GM19467 (cell line): Measurements from ENCODE around the gene TMEM143.
"Not testable (repeated sequence)": the region's sequence is repeated elsewhere in the genome, so short reads cannot be mapped to it uniquely, and the experiment has no call there.

Experiments used
- ATAC-seq: cut with Tn5 transposase; IDR thresholded peaks from one replicate; pipeline ENCODE4 v1.9.1; 2021; ENCODE audit warnings: mild to moderate bottlenecking, moderate library complexity; ENCODE audit not compliant: unreplicated experiment

The TMEM143 gene

DNA sequence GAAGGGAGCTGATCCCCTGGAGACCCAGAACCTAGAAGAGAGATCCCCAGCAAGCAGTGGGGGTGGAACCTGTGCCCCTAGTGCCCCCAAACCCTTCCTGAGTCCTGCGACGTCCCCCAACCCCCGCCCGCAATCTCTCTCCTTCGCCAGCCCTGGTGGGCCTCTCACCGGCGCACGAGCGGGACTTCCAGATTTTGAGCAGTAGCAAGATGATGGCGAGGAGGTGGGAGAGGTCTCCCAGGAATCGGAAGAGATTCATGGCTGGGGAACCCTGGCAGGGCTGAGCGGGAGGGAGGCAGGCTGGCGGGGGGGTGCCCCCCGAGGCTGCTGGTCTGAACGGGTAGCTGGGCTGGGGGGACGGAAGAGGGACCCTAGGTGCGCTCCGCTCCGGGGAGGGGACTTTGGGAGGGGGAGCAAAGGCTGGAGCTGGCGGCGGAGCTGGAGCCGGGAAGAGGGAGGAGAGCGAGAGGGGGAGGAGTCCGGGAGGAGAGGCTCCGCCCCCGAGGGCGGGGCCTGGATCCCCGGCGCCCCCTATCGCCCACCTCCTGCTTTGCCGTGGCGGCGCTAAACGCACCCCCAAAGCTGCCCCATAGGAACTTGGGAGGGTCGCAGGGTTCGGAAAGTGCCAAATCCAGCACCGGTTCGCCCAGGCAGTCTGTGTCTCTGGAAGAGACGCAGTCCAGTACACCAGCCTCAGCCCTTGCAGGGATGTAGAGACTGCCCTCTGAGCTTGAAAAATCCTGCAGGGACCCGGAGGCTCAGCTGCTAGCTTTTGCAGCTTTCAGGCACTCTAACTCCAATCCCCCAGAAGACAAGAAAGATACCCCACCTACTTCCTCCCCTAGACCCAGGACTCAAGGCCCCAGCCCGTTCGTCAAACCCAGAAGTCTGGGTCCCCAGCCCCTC, 27.6 kb upstream of the TMEM143 start, which contains the start of gene KDELR1:
Gene KDELR1 (minus strand): TSS at position 452 of the 906 bp plus-strand sequence. CDS start 193 bp downstream, at position 259.
- peak; percentile 68 for ATAC-seq

DNA sequence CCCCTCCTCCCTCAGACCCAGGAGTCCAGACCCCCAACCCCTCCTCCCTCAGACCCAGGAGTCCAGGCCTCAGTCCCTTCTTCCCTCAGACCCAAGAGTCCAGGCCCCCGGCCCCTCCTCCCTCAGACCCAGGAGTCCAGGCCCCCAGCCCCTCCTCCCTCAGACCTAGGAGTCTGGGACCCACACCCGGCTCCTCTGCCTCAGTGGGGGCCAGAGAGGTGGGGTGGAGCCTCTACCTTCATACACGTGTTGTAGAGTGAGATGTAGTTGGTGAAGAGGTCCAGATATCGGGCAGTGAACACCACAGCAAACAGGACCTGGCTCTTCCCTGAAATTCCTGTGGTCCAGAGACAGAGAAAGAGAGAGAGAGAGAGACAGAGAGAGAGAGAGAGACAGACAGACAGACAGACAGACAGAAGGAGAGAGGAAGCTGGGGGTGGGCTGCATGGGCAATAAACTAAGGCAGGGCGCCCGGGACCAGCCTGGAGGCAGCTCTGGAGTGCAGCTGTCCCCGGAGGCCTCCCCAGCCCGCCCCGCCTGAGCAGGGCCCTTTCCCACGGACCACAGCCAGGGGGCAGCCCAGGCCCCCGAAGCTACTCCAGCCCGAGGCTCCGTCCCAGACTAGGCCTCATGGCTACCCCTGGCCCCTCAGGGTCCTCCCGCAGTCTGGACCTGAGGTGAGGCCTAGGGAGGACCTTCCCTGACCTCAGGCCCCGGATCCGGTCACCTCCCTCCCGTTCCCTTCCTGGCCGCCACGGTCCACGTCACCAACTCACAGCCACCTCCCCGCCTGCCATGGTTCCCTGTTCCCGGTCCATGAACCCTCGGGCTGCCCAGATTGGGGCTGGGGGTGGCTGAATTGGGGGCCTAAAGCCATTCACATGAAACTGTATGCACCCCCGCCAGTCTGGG, 26.7 kb upstream of the TMEM143 start:
- ATAC-seq: peak; percentile 44

DNA sequence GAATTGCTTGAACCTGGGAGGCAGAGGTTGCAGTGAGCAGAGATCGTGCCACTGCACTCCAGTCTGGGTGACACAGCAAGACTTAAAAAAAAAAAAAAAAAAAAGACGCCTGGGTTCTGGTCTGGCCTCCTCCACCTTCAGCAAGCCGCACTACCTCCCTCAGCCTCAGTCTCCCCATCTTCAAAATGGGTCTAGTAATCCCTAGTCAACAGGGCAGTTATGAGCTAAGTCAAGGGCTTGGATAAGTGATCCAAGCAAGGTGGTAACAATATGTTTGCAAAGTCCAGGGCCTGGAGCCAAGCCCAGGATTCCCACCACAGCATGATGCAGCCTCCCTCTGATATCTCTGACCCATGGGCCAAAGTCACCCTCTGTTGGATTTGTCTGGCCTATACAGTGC, 23.2 kb upstream of the TMEM143 start:
- ATAC-seq: no peak

DNA sequence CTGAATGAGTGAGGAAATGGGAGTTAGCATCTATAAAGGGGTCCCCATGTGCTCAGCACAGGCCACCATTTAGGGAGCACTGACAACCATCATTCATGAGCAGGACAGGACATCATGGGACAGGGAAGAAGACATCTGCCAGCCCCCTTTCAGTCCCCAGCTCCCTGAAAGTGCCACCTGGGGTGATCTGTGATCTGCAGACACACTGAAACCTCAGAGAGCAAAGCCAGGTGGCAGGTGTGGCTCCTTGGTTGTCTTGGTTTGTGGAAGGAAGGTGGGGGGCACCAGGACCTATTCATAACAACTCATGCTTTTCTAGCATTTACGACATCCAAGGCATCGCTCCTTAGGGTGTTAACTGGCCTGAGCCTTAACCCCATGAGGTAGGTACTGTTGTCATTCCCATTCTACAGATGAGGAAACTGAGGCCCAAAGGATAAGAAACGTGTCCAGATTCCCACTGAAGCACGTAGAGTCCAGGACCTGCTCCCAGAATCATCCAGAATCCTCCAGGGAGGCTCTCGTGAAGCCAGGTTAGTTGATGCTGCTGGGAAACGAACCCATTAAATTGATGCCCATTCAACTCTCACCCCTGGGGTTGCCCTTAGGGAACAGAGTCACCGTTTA, 21.8 kb upstream of the TMEM143 start:
- no peak for ATAC-seq

DNA sequence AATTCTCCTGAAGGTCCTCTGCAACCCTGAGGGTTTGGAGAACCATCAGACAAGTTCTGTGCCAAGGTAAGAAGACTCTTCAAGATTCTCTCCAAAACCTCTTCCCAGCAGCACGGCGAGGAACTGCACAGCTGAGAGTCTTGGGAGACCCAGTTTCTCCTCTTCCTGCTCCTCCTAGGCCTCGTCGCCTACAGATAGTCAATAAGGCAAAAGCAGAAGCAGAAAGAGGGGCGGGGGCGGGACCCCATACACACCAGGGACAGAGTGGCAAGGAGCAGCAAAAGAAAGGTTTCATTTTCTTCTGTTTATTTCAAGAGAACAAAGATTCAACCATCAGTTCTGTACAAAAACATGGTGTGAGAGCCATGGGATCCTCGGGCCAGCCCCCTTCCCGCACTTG, 18.5 kb upstream of the TMEM143 start:
- no peak for ATAC-seq

- no peak for ATAC-seq
Measured at GRCh38 chr19:48381178-48381950, 17.6 kb upstream of the TMEM143 start.

- ATAC-seq: no peak
Measured at GRCh38 chr19:48379058-48379457, 15.3 kb upstream of the TMEM143 start.

GRCh38 chr19:48378194-48378570, 14.4 kb upstream of the TMEM143 start:
- ATAC-seq: no peak

- no peak for ATAC-seq
Measured at GRCh38 chr19:48373567-48373966, 9.8 kb upstream of the TMEM143 start.

- no peak for ATAC-seq
Measured at GRCh38 chr19:48372904-48373303, 9.2 kb upstream of the TMEM143 start.

DNA sequence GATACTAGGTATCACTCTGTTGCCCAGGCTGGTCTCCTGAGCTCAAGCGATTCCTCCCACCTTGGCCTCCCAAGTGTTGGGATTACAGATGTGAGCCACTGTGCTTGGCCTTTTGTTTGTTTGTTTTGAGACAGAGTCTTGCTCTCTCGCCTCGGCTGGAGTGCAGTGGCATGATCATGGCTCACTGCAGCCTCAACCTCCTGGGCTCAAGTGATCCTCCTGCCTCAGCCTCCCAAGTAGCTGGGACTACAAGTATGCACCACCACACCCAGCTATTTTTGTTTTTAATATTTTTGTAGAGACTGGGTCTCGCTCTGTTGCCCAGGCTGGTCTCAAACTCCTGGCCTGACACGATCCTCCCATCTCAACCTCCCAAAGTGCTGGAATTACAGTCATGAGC, 8.0 kb upstream of the TMEM143 start:
- not testable (repeated sequence) for ATAC-seq

DNA sequence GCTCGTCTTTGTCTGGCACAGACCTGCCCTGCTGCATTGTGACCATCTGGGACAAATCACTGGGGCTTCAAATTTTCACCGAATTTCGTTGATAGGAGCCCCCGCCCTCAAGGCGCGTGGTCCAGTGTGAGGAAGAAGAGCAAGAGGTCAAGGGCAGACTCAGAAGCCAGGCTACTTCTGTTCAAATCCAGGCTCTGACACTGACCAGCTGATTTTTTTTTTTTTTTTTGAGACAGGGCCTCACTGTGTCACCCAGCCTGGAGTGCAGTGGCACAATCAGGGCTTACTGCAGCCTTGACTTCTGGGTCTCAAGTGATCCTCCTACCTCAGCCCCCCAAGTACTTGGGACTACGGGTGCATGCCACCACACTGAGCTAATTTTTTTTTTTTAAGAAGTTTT, 7.6 kb upstream of the TMEM143 start:
- ATAC-seq: no peak

GRCh38 chr19:48370955-48371354, 7.2 kb upstream of the TMEM143 start:
- no peak for ATAC-seq

DNA sequence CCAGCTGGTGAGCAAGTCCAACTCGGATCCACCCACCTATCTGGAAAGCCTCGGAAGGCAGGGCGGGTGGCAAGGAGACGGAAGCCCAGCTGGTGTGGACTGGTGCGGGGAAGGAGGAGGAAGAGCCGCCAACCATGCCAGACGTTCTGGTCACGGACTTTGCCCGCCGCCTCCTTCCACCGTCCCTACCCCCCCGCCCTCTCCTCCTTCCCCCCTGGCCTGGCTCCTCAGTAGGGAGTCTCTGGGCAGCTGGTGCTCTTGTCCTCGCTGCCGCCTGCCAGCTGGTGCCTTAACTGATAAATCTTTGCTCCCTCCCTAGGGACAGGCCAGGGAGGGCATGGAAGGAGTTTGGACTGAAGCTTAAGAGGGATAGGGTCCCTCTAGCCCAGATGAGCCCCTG, 5.2 kb upstream of the TMEM143 start:
- no peak for ATAC-seq

DNA sequence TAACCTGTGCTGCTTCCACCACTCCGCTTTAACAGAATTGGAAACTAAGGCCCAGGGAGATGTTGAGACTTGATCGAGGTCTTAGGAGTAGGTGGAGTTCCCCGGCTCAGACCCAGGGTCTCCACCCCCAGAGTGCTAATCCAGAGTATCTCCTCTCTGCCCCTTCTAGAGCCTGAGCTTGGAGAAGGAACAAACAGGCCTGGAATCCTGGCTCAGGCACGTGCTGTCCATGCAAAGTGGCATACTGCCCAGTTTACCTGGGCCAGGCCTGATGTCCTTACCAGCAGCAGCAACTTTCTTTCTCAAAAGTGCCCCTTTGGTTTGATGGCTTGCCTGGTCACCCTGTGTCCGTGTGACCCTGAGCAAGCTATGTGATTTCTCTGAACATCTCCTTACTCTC, 4.1 kb upstream of the TMEM143 start:
- no peak for ATAC-seq

- ATAC-seq: no peak
Measured at GRCh38 chr19:48365602-48366001, 1.9 kb upstream of the TMEM143 start.

DNA sequence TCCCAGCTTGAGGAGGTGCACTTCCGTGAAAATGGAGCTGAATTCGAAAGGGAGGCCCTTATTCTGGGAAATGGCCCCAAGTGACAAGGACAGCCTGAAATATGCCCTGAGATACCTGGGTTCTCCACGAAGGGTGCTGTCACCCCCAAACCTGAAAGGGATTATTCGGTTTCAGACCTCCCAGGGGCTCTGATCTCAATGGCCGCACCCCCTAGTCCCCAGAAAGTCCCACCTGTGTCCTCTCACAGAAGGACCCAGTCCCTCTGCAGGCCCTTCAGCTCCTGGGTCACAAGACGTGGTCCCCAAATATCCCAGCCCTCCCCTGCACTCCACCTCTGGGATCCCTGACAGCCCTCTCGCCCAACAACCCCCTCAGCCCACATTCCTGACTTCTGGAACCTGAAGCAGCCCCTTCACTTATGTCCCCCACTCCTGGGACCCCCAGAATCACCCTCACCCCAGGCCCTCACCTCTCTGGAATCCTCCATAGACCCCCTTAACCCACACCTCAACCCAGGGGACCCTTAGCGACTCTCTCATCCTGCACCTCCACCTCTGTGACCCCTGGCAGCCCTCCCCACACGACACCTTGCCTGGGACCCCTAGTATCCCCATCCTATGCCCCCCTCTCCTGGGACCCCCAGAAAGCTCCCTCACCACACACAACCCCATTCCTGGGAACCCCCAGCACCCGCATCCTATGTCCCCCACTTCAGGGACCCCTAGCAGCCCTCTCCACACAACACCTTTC, 1.0 kb upstream of the TMEM143 start:
- ATAC-seq: no peak

- ATAC-seq: peak; percentile 8
Measured at GRCh38 chr19:48363500-48363809, 285 bp downstream of the TMEM143 start.

GRCh38 chr19:48362716-48363499, 832 bp downstream of the TMEM143 start:
- peak; percentile 43 for ATAC-seq
